ENCODE data around the gene NINL.
"Not testable (repeated sequence)": the region's sequence is repeated elsewhere in the genome, so short reads cannot be mapped to it uniquely, and the experiment has no call there.

Gene NINL

DNA sequence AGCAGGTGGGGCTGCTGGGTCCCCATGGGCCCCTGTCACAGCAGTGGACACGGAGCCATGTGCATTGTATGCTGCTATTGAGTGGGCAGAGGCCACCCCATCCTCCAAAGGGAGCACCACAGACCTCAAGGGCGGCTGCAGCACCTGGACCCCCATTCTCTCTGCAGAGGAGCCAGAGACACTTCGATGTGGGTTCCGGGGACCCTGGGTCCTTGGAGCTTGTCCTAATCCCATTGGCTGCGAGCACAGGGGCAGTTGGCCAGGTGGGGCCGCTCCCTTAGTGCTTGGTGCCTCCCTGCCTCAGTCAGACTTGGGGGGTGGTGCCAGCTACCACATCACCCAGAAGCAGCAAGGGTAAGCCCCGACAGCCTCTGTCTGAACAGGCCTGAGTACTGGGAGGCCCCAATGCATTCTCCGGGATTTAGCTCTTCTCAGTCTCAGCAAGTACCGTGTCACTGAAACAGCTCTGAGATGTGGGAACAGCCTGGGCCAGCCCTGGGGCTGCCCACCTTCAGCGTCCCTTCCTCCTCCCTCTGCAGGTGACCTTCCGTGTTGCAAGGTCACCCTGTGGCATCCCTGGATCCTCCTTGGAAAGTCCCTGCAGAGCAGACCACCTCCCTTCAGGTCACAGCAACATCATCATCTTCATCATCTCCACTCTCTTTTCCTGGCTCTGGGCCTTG is 104.0 kb downstream of the NINL start:
- DNase-seq, result no peak

DNA sequence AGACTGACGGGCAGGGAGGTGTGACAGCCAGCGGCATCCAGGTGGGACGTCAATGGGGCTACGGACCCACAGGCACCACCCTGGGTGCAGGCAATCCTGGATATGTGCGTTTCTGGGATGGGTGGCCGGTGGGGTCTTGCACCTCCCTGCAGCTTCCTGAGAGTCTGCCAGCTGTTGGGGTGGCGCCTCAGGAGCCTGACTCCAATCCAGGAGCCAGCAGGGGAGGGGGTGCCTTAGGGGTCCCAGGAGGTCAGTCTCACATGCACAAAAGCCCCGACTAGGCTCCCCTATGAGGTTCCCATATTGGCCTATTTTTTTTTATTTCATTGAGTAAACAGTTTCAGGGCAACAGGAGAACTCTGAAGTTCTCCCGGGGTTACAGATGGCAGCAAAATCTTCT is 104.5 kb downstream of the NINL start:
- no peak for DNase-seq

DNA sequence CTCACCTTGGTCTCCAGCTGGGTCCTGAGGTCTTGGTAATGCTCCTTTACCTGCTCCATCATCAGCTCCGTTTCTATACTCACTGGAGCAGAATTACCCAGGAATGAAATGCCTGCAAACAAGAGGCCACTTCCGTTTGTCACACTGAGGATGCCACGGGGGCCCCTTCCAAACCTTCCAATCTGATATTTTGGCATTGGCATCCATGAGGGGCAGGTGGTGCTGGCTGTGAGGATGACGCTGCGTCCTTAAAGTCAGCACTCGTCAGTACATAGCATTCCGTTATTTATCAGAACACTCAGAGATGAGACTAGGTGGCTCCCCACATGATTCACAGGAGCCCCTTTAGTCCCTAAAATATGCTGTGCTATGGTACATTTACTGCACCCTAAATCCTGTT is 105.2 kb downstream of the NINL start:
- no peak for DNase-seq

DNA sequence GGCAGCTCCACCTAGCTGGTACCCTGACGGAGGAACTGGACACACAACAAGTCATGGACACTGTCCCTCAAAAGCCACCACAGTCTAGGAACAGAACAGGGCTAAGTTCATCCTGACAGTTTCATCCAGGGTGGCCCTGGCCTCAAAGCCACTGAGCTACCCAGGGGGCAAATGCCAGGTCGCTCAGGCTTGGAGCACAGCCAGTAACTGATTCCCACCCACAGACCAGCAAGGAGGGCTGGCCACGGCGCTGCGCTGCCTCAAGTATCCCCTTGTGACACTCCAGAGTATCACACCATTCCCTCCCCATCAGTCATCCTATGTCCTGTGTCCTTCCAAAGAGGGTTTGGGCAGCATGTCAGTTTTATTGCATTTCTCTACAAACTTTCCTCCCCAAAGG is 105.7 kb downstream of the NINL start:
- no peak for DNase-seq

DNA sequence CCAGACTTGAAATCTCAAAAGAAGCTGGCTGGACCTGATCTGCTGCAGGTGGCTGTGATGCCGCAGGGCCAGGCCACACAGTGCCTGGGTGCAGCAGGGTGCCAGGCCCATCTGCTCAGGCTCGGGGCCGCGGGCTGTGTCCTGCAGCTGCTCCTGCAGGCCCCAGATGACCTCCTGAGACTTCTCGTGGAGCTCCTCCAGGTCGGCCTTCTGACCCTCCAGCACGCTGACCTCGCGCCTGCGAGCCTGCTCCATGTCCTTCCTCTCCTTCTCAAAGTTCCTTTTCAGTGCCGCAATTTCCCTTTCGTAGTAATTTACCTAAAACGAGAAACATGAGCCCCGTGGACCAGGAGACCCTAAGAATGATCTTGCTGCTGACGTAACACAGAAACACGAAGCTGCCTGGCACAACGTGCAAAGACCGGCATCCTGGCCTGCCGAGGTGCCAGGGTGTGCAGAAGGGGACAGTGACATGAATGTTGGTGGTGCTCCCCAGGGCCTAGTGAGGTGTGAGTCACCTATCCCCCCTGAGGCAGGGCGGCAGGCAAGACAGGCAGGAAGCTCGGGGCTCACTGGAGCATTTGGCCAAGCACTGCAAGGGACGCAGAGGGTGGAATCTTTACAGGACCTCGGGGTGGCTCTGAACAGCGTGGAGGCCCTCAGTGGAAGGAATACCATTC is 106.3 kb downstream of the NINL start:
- no peak for DNase-seq

DNA sequence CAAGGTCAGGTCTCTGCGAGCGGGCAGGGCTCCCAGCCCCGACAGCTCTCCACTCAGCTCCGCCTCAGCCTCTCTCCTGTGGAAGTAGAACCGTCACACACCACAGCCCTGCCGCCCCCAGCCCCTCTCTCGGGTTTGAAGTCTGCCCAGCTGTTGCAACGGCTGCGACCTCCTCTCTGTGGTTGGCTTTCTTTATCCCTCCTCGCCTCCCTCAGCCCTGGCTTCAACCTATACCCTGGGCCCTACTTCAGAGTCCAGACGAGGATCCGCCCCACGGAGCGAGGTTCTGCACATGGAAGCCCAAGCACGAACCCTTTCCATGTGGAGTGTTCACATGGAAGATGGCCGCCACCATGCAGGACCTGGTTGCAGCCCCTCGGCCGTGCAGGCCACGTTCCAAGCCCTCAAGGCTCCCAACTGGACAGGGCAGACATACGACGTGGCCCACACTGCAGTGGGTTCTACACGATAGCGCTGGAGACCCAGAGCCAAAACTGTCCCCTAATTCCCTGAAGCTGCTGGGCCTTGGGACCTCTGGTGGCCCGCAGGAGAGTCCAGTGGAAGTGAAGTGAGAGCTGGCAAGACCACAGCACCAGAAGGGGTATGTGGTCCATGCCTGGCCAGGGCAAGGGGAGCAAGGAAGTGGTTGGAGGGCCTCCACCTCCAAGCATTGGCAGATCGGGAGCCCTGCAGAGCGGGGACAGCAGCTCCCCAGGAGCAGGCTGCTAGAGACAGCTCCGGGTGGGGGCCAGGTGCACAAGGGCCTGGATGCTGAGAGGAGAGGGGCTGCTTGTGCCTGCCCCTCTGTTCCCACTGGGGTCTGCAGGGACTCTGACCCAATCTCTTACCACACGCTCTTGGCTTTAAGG is 108.1 kb downstream of the NINL start:
- no peak for DNase-seq

DNA sequence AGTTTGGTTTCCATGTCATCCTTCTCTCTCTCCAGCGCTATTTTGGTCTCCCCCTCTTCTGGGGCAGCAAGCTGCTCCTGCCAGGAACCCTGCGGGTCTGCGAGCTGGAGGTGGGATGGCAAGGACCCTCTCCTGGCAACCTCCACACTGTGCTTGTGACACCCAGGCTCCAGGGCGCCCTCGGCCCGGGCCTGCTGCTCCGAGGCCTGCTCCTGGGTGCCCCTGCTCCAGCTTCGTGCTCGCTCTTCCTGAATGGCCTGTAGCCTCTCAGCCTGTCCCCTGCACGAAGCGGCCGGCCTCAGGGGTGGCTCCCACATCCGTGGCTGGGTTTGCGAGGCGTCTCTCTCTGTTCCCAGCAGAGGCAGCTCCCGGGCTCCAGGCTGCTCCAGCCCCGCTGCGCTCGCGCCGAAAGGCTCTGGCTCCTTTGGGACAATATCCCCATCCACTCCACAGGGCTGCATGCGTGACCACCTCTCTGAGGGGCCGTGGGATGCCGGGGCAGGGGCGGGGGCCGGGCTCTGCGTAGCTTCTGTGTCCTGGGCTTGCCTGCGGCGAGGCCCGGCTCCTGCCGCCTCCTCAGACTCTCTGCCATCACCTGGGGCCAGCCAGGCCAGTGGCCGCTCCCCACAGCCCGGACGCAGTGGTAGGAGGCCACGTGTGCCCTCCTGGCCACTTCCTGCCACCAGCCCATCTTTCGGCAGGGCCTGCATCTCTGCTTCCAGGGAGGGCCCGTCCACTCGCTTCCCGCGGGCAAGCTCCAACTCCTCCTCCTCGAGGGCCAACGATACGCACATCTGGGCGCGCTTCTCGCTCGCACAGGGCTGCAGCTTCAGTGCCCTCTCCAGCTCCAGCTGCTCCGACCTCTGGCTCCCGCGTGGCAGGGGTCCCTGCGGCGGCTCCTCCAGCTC is 109.0 kb downstream of the NINL start:
- no peak for DNase-seq

DNA sequence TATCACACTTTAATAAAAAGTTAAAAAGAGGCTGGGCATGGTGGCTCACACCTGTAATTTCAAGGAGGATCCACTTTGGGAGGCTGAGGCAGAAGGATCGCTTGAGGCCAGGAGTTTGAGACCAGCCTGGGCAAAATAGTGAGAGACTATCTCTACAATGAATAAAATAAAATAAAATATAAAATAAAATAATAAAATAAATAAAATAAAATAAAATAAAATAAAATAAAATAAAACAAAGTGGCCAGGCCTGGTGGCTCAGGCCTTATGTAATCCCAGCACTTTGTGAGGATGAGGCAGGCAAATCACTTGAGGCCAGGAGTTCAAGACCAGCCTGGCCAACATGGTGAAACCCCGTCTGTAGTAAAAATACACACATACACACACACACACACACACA is 112.0 kb downstream of the NINL start:
- DNase-seq, result not testable (repeated sequence)

DNA sequence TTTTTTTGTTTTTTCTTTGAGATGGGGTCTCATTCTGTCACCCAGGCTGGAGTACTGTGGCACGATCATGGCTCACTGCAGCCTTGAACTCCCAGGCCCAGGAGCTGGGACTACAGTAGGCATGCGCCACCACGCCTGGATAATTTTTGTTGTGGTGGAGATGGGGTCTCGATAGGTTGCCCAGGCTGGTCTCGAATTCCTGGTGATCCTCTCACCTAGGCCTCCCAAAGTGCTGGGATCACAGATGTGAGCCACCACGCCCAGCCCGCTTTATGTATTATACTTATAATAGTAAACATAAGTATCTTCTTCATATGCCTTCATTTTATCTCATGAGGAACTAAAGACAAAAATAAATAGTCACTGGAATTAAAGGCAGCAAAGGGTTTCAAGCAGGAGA is 114.3 kb downstream of the NINL start:
- no peak for DNase-seq

DNA sequence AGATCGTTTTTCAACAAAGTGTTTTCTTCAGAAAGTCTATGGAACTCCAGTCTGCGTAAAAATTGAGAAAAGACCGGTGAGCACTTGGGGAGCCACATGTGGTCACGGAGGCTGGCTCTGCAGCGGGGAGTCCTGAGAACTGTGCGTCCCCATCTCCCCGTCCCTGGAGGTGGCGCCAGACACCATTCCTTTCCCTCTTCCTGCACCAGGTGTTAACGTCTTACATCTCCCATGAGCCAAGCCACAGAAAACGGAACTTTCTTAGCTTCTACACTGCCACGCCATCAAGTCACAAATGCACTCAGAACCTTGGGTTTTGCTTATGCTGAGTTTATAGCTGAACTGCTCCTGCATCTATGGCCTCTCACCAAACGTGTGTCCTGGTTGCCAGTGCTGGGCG is 115.3 kb downstream of the NINL start:
- DNase-seq, result peak; percentile 48

DNA sequence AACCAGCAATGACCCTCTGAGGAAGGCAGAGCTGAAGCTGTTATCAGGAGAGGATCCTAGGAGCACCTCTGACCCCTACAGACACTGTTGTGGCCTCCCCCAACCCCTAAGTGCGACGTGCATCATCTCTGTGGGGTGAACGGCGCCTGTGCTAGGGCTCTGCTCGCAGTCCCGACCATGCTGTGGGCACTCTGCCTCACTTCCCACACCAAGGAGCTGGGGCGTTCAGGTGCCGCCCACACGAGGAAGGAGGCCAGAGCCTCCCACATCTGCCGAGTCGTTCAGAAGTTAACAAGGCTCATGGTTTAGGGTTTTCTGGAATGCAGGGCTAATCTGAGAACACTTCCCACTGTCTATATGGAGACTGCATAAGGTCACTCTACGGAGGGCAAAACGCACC is 115.8 kb downstream of the NINL start:
- DNase-seq, result no peak

DNA sequence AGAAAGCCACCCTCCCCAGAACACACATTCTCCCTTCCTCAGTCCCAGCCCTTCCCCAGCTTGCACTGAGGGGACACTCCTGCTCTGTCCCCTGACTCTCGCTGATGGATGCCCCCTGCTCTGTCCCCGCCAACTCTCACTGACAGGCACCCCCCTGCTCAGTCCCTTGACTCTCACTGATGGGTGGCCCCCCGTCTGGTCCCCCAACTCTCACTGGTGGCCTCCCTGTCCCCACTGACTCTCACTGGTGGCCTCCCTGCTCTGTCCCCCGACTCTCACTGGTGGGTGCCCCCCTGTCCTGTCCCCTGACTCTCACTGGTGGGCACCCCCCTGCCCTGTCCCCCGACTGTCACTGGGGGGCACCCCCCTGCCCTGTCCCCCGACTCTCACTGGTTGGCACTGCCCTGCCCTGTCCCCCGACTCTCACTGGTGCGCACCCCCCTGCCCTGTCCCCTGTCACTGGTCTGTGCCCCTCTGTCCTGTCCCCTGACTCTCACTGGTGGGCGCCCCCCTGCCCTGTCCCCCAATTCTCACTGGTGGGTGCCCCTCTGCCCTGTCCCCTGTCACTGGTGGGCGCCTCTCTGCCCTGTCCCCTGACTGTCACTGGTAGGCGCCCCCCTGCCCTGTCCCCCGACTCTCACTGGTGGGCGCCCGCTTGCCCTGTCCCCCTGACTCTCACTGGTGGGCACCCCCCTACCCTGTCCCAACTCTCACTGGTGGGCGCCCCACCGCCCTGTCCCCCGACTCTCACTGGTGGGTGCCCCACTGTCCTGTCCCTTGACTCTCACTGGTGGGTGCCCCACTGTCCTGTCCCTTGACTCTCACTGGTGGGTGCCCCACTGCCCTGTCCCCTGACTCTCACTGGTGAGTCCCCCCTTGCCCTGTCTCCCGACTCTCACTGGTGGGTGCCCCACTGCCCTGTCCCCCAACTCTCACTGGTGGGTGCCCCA is 116.9 kb downstream of the NINL start:
- DNase-seq, result no peak

DNA sequence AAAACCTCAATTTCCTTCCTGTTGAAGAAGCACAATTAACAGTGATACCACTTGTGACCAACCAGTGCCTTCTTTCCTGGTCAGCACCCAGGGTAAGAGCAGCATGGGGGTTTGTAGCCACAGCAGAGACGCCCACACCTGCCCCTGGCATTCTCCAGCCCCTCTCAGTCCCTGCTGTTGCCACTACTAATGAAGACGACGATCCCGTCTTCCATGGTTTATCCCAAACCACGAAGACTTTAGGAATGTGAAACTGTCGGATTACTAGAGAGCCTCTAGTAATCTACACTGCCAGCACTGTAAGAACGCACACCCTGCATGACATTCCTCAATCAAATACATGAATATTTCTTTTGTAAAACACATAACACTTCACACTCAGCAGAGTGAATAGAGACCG is 117.9 kb downstream of the NINL start:
- DNase-seq, result no peak

DNA sequence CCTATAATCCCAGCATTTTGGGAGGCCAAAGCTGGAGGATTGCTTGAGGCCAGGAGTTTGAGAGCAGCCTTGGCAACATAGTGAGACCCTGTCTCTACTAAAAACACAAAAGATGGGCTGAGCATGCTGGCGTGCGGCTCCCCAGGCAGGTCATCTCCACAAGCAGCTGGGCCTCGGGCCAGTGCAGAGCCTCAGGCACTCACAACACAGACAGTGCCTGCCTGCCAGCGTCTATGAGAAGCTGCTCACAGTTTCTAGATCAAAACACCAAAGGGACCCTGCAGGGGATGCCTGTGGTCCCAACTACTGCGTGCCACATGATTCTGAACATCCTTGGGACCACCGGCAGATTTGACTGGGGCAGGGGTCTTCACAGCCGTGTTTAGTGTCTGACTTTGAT is 118.5 kb downstream of the NINL start:
- no peak for DNase-seq

DNA sequence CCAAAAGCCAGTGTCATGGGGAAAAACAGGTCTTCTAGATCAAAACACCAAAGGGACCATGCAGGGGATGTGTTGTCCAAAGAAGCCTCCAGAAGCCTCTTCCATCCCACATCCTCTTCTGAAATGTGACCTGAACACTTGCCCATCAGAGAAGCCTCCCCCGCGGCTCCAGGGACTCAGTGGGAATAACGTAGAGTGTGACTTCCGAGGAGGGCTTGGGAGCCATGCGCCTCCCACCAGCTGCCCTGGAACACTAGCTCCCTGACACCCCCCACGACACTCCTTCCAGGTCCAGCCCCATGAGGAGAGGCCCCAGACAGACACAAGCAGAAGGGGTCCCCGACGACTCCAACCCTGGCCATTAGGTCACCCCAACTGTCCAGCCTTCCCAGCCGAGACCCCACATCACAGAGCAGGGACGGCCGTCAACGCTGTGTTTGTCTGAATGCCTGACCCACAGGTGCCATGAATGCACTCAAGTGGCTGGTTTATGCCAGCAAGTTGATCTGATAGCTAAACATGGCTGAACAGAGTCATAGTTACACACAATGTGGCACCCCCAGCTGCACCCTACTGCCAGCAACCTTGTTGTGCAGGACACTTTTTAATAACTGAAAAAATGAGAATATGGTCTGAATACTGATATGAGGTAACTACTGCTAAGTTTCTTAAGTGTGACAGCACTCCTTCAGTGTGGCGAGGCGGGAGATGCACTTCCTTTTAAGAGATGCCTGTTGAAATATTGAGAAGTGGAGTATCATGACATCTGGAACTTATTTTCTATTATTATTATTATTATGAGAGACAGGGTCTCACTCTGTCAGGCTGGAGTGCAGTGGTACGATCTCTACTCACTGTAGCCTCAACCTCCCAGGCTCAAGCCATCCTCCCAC is 119.8 kb downstream of the NINL start:
- DNase-seq, result no peak

DNA sequence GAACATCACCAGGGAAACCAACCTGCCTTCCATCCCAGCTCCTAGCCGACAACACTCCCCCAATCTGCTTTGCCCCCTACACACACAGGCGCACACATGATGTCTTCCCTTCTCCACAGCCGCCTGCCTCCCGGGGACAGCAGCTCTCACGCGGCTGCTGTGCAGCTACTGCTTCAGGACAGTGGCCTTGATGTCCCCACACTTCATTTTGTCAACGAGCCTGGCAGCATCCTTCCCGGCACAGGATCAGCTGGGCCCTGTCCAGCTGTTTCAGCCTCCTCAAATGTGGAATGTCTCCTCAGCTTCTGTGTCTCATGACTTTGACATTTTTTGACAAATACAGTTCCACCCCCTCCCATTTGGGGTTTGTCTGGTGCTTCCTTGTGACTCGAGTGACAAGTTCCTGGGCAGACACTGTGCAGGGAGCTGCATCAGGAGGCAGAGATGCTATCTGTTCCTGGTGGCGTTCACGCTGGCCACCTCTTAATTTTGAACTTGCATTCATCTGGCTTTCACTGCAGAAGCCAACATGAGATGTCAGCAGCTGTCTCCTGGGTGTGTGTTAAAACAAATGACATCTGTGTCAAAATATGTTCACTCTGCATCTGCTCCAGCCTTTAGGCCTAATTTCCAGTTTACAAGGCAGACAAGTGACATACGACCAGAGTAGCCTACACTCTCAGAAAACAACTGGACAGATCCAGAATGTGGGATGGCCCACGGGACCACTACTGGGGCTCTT is 120.7 kb downstream of the NINL start:
- no peak for DNase-seq

DNA sequence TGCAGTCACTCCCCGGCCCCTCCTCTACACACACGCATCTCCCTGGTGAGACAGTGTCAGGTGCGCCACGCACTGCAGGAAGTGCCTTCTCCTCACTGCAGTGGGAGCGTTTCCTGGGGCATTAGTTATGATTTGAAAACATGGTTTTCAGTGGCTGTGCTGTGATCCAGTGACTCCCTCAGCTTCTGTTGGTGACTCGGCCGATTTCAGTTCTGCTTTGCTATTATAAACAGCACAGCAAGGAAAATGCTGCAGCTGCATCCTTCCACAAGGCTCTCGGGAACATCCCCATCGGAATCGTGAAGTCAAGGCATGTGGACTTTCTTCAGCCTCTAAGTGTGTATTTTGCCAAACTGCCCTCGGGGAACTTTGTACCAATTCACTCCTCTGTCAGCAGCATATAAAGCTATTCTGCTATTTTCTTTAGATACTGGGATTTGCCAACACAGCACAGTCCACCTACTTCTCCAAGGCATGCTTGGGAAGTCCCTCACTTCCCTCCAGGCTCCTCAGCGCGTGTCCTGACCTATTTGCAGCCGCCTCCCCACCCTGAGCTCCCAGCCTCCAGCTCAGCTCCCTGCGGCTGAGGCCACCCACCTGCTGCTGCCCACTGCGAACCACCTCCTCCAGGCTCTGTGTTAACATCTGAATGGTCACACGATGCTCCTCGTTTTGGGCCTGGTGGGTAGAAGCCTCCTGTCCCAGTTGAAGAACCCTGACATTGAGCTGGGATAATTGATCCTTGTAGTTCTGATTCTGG is 123.4 kb downstream of the NINL start:
- no peak for DNase-seq

DNA sequence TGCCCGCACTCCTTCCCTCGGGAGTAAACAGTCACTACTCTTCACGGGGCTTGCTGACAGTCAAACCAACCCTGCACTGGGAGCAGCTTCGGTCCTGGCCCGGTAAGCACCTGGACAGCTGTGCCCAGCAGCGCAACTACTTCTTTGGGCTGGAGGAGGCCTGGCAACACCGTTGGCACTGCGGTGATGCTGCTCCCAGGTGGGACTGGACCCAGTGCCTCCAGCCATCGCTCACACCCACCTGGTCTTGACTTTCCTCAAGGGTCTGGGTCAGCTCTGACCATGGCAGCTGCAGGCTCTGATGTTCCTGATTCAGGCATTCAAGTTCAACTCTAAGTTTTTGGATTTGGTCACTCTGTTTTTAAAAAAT is 124.1 kb downstream of the NINL start:
- no peak for DNase-seq
